Panc1 (cell line): ENCODE data around the gene ZFAND6. TPM values are rescaled to one million over a fixed set of nuclear protein-coding genes. Genes with fewer than 3 reads are reported as not detected.

Experiments used
- ATAC-seq: fragments of 200-7000 bp; cut with Tn5 transposase; 2 replicates; pipeline ENCODE4 v1.9.1; 2020; ENCODE audit warnings: mild to moderate bottlenecking, moderate library complexity
- BruUV-seq: library from RNA; stranded (reverse); fragments of 400-500 nt; replicated peaks from 2 replicates; lab custom pipeline; 2021; lab: Mats Ljungman, UMichigan
- CTCF ChIA-PET: fragments of 300-600 bp; sonication (Branson Sonifier 250); formaldehyde crosslinking; loops from one replicate; lab custom pipeline; 2022; ENCODE audit warnings: antibody characterized with exemption; lab: Charles Lee
- POLR2A ChIA-PET: fragments of 300-600 bp; sonication (Branson Sonifier 250); formaldehyde crosslinking; loops from one replicate; lab custom pipeline; 2022; ENCODE audit warnings: antibody characterized with exemption; lab: Charles Lee
- DNase-seq: peaks from one replicate; pipeline ENCODE4 v3.0.0-alpha.2; 2010; ENCODE audit warnings: low read depth, low spot score
- H3K27ac ChIP-seq: 2 replicates; pipeline ENCODE4 v1.5.1; 2011; ENCODE audit warnings: mild to moderate bottlenecking, low read length, inconsistent platforms
- H3K27me3 ChIP-seq: fragments of 200-500 bp; sonication (Bioruptor generic); 2 replicates; pipeline ENCODE4 v1.6.0; 2014; ENCODE audit warnings: low read length, inconsistent platforms; ENCODE audit not compliant: control insufficient read depth, insufficient read depth
- H3K36me3 ChIP-seq: fragments of 200-500 bp; sonication (Bioruptor generic); 2 replicates; pipeline ENCODE4 v1.5.1; 2014; ENCODE audit warnings: inconsistent platforms, mild to moderate bottlenecking, low read length, moderate library complexity; ENCODE audit not compliant: control insufficient read depth, insufficient read depth
- H3K4me1 ChIP-seq: 2 replicates; pipeline ENCODE4 v1.5.1; 2011; ENCODE audit warnings: inconsistent platforms, mild to moderate bottlenecking, low read length, moderate library complexity; ENCODE audit not compliant: control insufficient read depth, insufficient read depth
- H3K4me3 ChIP-seq, 2 experiments: 2 replicates each; pipeline ENCODE4 v1.5.1; 2011 to 2012; ENCODE audit warnings: low read depth in 2 of 2, low read length in 2 of 2, mild to moderate bottlenecking in 2 of 2, inconsistent platforms in 1 of 2, moderate library complexity in 1 of 2
- H3K9me3 ChIP-seq: fragments of 200-500 bp; sonication (Bioruptor generic); 2 replicates; pipeline ENCODE4 v1.5.1; 2014; ENCODE audit warnings: low read depth, mild to moderate bottlenecking, inconsistent platforms, low read length, moderate library complexity; ENCODE audit not compliant: control insufficient read depth, insufficient read depth
- CTCF ChIP-seq: fragments of 450-650 bp; IDR thresholded peaks from 2 replicates; pipeline ENCODE4 v1.5.1; 2017; ENCODE audit warnings: mild to moderate bottlenecking
- POLR2AphosphoS5 ChIP-seq: IDR thresholded peaks from 2 replicates; pipeline ENCODE4 v1.6.1; 2012; ENCODE audit warnings: mild to moderate bottlenecking, low read depth, low read length, moderate library complexity
- REST ChIP-seq, 2 experiments: IDR thresholded peaks; 2 replicates each; pipeline ENCODE4 v1.6.1; 2011 to 2012; ENCODE audit warnings: low read depth in 2 of 2, control low read depth in 1 of 2, low read length in 1 of 2, mild to moderate bottlenecking in 1 of 2, moderate library complexity in 1 of 2; ENCODE audit not compliant: insufficient read depth in 1 of 2
- SIN3A ChIP-seq: IDR thresholded peaks from 2 replicates; pipeline ENCODE4 v1.6.1; 2012; ENCODE audit warnings: low read depth, mild to moderate bottlenecking, low read length, moderate library complexity, borderline replicate concordance; ENCODE audit not compliant: insufficient read depth
- TCF7L2 ChIP-seq: IDR thresholded peaks from 2 replicates; pipeline ENCODE4 v1.6.1; 2011; ENCODE audit warnings: mild to moderate bottlenecking, low read depth, low read length, inconsistent platforms
- in situ Hi-C: cut with HindIII; loops from 2 replicates; pipeline ENCODE4 v1.10.0; 2016; ENCODE audit warnings: low sequenced_read_pairs, low pct_unique_long_range_greater_than_20kb
- intact Hi-C: fragments of 100-400 bp; cut with micrococcal nuclease; formaldehyde crosslinking; loops from one replicate; pipeline ENCODE4 v1.10.0; 2022; ENCODE audit not compliant: unreplicated experiment
- total RNA-seq: library from RNA; stranded (reverse); gene quantifications from one replicate; pipeline ENCODE4 v1.2.1, GENCODE V29; 2021; ENCODE audit not compliant: unreplicated experiment

The ZFAND6 gene
- total RNA-seq, 1 experiment from 2014 or later, result 73.0 TPM

GRCh38 chr15:80179025-80179759 is 119.7 kb downstream of the ZFAND6 start:
- TF ChIP-seq TCF7L2 (peak; percentile 71), SIN3A (no peak), REST (IDR thresholded peaks at IDR 0.05; ENCODE audit: insufficient read depth in 1 of 2, low read depth in 2 of 2, low read length in 1 of 2) (no peak), POLR2AphosphoS5 (peak; percentile 60; the same call in 1 of the 2 replicates)
- no peaks in the 10 kb centered on the region for H3K9me3 ChIP-seq
- H3K4me1 ChIP-seq, result peaks cover 13% of the 10 kb centered on the region
- no TSS peak for BruUV-seq
- in situ Hi-C loops, result no loop called here
- DNase-seq (peak; percentile 89), ATAC-seq (peak; percentile 91)
- no peak overlapping the region for H3K4me3 ChIP-seq
- no peaks in the 10 kb centered on the region for H3K27me3 ChIP-seq
- ChIA-PET POLR2A (no interaction called here), CTCF (no interaction called here)
- intact Hi-C loops, result loop anchor here (10.0 kb wide), 1 partner anchor 184 kb away; no protein-coding TSS in a partner anchor
- H3K36me3 ChIP-seq, result no peaks in the 10 kb centered on the region; the same call in none of the 2 replicates
- peak overlapping the region; percentile 64; the same call in 1 of the 2 replicates for H3K27ac ChIP-seq

GRCh38 chr15:80179935-80180334 is 120.5 kb downstream of the ZFAND6 start:
- H3K9me3 ChIP-seq, result no peaks in the 10 kb centered on the region
- peaks cover 10% of the 10 kb centered on the region for H3K4me1 ChIP-seq
- intact Hi-C loops, result loop anchor here (10.0 kb wide), 1 partner anchor 185 kb away; no protein-coding TSS in a partner anchor
- H3K27me3 ChIP-seq, result no peaks in the 10 kb centered on the region
- ChIA-PET POLR2A (interaction anchor here (0.5 to 0.6 kb wide), 2 partner anchors 117 to 164 kb away, joined by 3 to 4 read pairs; no protein-coding TSS in a partner anchor), CTCF (interaction anchor here (0.5 kb wide), 1 partner anchor 1299 kb away, joined by 11 read pairs; no protein-coding TSS in a partner anchor)
- H3K27ac ChIP-seq, result peak overlapping the region; percentile 64; the same call in 1 of the 2 replicates
- in situ Hi-C loops, result no loop called here
- DNase-seq (no peak), ATAC-seq (0 out of 2 replicates have a peak, but pooled peaks have one; percentile 8)
- no peaks in the 10 kb centered on the region; the same call in none of the 2 replicates for H3K36me3 ChIP-seq
- no peak for TF ChIP-seq TCF7L2
- H3K4me3 ChIP-seq, result no peak overlapping the region
- no TSS peak for BruUV-seq

GRCh38 chr15:80180468-80180867 is 121.0 kb downstream of the ZFAND6 start:
- TF ChIP-seq TCF7L2, result no peak
- no peak for TF ChIP-seq CTCF
- TF ChIP-seq REST (IDR thresholded peaks at IDR 0.05; ENCODE audit: insufficient read depth in 1 of 2, low read depth in 2 of 2, low read length in 1 of 2), result no peak
- no peak for TF ChIP-seq SIN3A
- TF ChIP-seq POLR2AphosphoS5, result no peak
- no TSS peak for BruUV-seq
- CTCF ChIA-PET, result interaction anchor here (0.5 kb wide), 1 partner anchor 1299 kb away, joined by 11 read pairs; no protein-coding TSS in a partner anchor
- no peaks in the 10 kb centered on the region for H3K27me3 ChIP-seq
- H3K9me3 ChIP-seq, result no peaks in the 10 kb centered on the region
- ATAC-seq, result no peak
- intact Hi-C loops, result no loop called here
- POLR2A ChIA-PET, result no interaction called here
- no peaks in the 10 kb centered on the region; the same call in none of the 2 replicates for H3K36me3 ChIP-seq
- H3K4me1 ChIP-seq, result peaks cover 10% of the 10 kb centered on the region
- no peak overlapping the region for H3K27ac ChIP-seq
- DNase-seq, result no peak
- H3K4me3 ChIP-seq, result no peak overlapping the region
- in situ Hi-C loops, result no loop called here
